Inferior parietal cortex (tissue), 1 donor: ENCODE data around the gene MSRB1.
"Not testable (repeated sequence)": the region's sequence is repeated elsewhere in the genome, so short reads cannot be mapped to it uniquely, and the experiment has no call there.

Source experiments
- DNase-seq: peaks from one replicate; pipeline ENCODE4 v3.0.0-alpha.2; 2016; ENCODE audit errors: extremely low spot score

Gene MSRB1

DNA sequence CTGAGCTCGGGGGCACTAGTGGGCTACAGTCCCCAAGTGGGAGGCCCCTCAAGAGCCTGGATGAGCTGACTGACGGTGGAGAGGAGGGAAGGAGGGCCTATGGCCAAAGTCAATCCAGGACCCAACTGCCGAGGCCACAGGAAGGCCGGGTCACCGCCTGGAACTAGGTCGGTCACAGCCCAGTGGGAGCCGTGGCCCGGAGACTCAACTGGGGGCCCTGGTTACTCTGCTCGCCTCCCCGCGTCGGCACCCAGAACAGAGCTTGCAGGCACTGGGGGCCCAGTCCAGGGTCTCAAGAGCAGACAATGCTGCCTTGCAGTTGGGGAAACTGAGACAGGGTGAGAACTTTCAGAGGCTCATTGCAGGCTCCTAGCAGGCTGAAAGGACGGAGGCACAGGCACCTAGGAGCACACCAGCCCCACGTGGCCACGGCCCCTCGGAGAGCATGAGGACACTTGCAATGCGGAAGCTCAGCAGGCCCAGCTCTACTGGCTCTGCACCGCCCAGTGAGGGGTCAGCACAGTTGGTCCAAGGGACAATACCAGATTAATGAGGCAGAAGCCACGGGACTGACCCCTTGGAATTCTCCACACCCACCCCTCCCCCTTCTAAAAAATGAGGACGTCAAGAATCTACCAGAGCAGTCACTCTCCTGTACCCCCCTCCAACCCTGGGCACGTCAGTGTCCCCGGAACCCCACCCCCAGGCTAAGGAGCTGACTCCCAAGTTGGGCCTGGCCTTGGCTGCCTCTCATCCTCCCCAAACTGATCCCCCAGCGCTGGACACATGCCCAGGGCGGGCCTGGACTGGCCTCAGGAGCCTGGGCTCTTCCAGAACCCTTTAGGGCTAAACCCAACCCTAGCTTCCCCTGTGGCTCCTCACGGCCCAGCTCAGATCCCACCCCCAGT is 27.0 kb downstream of the MSRB1 start:
- DNase-seq, result no peak

DNA sequence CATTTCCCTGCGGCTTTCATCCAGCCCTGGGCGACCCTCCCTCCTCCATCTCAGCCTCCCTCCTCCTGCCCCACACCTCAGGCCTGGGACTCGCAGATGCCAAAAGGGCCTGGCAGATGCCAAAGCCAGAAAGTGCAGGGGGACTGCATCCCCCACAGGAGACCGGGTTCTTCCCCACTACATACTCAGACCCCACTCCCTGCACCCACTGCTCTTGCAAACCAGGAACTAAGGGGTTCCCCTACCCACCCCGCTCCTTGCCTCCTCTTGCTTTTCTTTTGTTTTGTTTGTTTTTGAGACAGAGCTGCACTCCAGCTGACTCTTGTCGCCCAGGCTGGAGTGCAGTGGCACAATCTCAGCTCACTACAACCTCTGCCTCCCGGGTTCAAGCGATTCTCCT is 28.0 kb downstream of the MSRB1 start:
- DNase-seq, result no peak

DNA sequence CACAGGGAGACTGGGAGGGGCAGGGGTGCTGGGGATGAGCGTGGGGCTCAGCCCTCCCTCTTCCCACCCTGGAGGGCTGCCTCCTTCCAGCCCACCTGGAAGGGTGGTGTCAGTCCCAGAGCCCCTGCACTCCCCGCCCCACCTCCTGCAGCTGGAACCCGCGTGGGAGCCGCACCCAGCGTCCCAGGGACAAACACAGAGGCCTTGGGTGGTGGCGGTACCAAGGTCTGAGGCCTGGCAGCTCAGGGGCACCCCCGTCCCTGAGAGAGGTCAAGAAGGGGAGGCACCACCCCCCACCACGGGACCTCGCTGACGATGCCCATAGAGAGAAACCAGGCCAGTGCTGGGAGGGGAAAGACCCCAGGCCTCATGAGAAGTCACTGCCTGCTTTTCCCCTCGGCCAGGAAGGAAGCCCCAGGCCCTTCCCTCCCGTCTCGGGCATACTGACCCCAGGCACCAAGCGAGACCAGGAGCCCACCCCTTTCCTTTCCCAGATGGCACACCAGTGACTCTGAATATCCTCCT is 28.9 kb downstream of the MSRB1 start:
- DNase-seq, result no peak

DNA sequence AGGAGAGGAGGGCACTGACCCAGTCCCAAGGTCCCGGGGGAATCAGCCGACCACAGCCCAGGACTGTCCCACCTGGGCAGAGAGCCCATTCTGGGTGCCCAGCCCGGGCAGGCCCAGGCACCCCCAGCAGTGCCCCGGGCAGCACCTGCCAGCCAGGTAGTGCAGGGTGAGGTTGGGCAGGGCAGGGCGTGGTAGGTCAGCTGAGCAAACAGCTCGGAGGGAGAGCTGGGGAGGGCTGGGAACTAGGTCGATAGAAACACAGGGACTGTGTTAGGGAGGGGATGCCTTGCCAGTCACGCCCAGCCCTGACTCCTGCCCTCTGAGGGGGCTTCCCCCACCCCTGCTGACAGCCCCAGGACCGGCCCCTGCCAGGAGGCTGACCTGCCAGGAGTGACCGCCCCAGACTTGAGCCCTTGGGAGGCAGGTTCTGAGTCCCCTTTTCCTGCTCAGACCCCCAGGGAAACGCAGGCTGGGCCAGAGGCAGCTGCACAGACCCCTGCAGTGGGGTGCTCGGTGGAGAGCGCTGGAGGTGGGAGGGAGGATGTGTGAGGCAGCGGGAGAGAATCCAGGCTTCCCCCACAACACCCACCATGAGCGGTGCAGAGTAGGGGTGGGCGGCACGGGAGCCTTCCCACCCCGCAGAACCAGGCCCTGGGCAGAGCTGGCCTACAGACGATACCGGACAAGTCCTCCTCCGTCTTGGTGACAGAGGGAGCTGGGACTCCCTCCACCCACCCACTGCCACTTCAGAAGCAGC is 29.5 kb downstream of the MSRB1 start:
- DNase-seq, result no peak

DNA sequence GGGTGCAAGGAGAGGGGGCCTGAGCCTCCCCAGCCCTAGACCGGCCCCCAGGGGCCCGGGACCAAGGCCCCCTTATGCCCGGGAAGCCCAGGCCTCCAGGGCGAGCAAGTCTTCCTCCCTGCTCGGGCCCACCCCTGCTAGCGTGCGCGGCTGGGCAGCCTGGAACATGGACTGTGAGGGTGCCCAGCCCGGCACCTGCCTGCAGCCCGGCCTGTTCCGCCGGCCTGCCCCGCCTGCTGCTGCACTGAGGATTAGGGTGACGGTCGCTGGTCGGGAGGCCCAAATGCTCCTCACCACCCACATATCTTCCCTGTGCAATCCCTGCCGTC is 30.8 kb downstream of the MSRB1 start:
- no peak for DNase-seq

DNA sequence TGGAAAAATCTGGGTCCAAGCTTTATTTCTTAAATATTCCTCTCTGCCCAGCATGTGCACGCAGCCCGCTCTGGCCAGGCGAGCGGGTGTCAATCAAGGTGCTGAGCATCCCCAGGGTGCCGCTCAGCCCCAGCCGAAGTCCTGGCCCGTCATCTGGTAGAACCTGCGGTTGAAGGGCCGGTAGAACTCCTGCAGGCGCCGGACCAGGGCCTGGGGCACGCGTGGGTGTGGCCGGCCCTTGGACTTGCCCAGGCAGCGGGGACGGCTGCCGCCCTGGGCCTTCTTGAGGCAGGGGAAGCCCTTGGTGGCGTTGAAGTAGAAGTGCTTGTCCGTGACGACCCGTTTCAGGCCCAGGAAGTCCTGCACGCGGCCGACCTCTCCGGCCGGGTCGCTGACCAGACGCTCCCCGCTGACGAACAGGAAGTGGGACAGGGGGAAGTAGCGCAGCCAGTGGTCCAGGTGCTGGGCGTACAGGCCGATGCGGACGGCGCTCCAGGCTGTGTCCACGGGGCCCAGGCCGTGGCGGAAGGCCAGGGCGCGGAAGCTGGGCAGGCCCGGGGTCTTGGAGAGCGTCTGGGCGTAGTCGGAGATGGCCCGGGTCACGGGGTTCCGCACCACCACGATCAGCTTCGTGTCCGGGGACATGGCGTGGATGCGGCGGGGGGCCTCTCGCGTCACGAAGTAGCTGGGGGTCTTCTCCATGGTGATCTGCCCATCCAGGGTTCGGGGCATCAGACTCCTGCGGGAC is 31.4 kb downstream of the MSRB1 start:
- no peak for DNase-seq

DNA sequence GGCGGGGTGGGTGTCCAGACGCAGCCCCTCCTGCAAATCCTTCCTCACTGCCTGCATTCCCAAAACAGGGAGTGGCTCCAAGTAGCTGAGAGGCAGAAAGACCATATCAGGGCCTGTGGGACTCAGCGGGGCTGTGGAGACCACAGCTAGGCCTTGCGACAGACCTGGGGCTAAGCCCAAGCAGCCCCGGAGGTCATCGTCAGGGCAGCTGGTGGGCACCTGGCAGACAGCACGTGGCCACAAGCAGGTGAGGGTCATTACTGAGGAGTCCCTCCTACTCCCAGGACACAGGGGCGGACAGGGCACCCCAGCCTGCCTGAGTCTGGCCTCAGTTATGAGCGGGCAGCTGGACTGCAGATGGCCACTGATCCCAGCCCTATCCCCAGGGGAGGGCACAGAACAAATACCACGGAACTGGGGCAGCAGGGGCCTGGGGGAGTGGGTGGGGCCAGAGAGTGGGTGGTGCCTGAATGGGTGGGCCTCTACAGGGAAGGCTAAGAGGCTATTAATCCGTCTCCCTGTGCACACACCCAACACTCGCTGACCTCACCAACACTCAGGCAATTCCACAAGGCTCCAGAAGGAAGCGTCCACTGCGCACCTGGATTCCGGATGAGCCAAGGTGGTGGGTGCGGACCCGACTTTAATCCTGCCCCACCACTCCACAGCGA is 33.3 kb downstream of the MSRB1 start:
- DNase-seq, result no peak

DNA sequence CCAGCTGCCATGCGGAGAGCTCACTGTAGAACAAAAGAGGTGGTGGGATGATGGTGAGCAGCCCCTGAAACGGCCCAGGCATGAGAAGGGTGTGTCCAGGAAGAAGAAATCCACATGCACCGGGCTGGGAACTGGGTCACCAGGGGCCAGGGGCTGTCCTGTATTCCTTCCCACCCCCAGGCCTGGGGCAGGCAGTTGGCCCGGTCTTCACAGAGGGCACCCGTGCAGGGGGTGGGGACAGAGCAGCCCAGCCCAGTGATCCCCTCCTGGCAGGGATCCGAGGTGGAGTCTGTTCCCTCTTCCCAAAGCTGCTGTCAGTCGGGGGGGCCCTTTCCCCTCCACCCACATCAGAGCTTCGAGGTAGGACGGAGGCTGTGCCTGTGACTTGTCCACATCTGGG is 34.0 kb downstream of the MSRB1 start:
- DNase-seq, result no peak

DNA sequence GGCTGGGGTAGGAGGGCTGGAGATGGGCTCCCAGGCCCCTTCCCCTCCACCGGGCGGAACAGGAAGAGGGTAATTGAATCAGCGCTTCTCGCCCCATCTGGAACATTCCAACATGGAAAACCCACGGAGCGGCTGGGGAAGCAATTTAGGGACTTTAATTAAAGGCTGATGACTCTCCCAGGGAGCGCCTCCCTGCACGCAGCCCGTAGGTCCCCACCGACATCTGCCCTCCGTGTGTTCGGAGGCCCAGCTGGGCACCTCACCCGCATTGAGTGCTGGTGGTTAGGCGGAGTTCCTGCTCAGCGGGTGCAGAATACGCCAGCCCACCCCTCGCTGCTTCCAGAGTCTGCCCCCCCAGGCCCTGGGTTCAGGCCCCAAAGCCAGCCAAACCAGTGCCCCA is 34.8 kb downstream of the MSRB1 start:
- DNase-seq, result no peak

DNA sequence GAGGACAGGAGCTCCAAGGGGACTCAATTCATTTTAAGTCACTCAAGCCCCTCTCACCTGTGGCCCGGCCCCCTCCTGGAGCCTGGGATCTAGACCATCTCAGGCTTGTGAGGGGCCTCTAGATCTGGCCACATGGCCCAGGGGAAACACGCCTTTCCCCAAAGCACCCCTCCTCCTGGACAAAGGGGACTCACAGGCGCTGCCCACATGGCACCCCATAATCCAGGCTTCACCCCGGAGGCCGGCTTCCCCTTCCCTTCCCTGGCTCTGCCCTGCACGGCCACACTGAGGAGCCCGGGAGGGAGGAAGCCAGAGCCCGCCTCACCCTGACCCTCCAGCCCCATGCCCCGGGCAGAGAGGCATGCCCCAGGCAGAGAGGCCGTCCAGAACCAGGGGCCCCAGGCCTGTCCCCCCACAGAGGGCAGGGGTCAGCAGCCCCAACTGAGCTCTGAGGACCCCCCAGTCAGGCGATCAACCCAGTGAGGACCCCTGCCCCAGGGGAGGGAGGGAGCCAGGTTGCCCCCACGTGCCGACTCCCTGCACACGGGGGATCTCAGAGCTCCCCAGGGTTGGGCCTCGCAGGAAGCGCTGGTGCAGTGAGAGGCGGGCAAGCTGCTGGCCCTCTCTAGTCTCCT is 35.7 kb downstream of the MSRB1 start:
- DNase-seq, result no peak

DNA sequence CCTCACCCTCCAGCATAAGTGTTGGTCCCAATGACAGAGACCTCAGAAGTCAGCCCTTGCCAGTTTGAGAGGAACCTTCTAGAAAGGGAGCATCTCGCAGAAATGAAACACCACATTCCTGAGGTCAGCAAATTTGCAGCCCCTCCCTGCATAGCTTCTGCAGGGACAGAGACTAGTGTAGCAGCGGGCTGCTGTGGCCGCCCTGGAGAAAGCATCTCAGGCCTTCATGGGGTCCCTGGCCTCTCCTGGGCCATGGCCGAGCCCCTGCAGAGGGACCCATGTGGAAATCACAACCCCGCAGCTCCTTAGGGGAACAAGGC is 36.2 kb downstream of the MSRB1 start:
- DNase-seq, result no peak

DNA sequence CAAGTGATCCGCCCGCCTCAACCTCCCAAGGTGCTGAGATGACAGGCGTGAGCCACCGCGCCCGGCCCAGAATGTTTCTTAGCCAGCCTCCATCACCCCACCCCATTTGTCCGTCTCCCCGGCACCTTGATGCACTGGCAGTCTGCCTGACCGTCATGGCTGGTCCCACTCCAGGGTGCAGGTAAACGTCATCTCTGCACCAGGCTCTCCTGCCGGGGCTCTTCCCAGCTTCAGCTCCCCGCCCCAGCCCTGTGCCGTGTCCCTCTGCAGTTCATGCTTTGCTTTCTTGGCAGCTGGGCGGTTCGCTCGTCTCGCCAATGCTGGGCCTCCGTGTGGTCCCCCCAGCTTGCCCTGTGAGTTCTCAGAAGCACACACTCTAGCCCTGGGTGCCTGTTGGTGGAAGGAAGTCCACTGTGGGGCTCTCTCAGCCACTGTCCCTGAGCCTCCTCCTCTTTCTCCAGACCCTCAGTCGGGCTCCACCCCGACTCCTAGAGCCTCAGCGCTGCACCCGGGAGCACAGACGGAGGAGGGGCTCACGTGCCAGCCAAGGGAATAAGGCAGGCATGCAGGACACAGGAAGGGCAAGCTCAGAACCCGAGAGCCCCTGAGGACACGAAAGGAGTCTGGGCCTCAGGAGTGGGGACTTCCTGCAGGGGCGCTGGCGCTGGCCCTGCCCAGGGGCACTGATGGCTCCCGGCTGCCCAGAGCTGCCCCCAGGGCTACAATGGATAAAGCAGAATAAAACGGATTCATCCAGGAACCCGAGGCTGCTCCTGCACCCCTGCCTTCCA is 36.7 kb downstream of the MSRB1 start:
- DNase-seq, result no peak

DNA sequence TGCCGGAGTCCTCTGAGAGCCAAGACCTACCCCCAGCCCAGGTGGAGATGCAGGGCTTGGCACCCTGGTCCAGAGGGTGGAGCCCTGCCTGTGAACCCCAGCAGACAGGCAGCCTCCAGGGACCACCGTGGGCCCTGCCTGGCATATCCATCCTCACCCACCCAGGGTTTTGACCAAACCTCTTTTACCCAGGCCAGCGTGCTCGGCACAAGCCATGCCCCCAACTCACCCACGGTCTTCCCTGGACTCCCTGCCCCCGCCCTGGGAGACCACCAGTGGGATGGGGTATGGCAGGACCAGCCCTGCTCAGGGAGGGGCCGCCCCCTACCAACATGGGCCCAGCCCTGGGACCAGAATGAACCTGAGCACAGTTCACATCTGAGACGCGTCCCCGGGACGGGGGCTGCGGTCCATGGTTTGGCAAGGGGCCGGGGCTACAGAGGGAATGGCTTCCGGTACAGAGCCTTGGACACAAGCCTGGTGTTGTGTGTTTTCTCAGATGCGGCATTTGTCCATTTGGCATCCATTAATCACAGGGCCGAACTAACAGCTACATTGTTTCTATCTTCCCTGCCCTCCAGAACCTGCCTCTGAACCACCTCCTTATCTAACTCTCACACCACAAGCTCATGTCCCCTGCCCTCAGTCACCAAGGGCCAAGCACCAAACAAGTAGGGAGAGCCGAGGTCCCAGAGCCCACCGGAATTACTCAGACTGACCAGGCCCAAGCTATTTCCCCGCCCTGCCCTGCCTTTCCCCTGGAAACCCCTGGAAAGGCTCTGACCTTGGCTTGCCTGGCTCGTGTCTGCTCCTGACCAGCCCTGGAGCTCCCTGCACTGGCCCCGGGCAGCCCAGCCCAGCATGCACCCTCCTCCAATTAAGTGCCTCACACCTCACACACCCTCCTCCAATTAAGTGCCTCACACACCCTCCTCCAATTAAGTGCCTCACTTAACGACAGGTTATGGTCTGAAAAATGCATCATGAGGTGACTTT is 38.9 kb downstream of the MSRB1 start:
- no peak for DNase-seq

DNA sequence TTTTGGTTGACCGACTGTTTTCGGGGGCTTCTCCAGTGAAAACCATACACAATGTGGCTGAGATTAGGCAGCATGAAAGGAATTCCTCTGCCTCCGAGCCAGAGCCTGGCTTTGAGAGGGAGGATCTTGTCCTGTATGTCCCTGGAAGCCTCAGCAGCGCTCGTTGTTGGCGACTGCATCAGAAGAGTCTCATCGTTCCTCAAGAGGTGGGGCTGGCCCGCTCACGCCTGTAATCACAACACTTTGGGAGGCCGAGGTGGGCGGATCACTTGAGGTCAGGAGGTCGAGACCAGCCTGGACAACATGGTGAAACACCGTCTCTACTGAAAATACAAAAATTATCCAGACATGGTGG is 39.8 kb downstream of the MSRB1 start:
- DNase-seq, result no peak

DNA sequence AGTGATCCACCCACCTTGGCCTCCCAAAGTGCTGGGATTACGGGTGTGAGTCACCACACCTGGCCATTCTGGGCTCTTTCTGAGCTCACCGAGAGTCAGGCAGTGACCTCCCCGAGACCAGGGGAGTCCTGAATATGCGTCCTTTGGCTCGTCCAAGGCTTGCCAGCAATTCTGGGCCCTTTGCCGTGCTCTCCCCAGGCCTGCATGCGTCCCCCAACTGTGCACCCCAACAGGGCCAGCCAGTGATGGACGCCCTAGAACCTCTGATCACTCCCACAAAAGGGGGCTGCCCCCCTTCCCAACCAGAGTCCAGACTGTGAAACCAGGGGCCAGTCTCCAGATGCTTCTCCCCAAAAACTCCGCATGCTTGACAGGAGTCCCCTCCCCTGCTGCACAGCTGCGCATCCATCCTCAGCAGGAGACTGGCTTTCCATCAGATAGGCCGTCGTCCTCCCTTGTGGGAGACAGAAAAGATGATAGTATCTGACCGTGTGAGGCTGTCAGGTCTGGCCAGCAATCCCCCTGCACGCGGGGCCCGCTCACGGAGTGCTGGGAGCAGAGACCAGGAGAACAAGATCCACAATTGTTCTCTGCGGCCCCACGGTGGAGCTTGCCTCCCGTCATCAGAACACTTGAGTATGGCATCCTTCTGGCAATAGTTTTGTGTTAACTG is 40.3 kb downstream of the MSRB1 start:
- no peak for DNase-seq

DNA sequence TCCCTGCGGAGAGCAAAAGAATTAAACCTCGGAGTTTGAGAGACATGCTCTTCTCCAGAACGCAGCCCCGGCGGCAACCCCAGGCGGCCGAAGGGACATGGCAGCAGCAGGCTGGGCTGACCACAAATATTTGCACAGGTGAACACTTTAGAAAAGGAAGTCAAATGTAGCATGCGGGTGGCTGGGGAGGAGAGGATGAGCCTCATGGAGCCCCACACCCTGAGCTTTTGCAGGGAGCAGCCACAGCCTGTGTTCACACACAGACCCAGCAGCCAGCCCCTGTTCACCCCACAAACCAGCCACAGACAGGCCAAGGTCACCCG is 42.6 kb downstream of the MSRB1 start:
- no peak for DNase-seq

DNA sequence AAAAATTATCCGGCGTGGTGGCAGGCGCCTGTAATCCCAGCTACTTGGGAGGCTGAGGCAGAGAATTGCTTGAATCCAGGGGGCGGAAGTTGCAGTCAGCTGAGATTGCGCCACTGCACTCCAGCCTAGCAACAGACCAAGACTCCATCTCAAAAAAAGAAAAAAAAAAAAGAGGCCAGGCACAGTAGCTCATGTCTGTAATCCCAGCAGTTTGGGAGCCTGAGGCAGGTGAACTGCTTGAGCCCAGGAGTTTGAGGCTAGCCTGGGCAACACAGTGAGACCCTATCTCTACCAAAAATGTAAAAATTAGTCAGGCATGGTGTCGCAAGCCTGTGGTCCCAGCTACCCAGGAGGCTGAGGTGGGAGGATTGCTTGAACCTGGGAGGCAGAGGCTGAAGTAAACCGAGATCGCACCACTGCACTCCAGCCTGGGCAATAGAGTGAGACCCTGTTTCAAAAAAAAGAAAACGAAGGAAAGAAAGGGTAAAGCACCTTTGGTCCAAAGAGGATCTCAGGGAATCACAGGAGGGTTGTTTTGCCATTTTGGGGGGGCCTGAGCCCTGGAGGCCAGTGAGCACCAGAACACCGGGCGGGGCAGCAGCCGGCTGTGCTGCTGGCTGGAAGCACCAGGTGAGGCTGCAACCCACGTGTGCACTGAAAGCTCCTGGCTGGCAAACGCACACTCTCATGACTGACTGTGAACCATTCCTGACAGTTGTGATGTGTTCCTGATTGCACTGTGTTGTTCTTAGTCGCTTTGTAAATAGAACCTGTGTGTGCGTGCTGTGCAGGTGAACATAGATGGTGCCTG is 43.2 kb downstream of the MSRB1 start:
- DNase-seq, result no peak

DNA sequence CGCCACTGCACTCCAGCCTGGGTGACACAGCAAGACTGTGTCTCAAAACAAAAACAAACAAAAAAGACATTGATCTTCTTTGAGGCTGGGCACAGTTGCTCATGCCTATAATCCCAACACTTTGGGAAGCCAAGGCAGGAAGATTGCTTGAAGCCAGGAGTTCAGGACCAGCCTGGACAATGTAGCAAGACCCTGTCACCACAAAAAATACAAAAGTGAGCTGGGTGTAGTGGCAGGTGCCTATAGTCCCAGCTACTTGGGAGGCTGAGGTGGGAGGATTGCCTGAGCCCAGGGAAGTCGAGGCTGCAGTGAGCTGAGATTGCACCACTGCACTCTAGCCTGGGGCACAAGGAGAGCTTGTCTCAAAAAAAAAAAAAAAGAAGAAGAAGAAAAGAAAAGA is 45.3 kb downstream of the MSRB1 start:
- DNase-seq, result not testable (repeated sequence)
